K562 (cell line): ENCODE results near the gene NUBP2. TPM values are rescaled to one million over a fixed set of nuclear protein-coding genes. Genes with fewer than 3 reads are reported as not detected.

Experiments used
- ARID1B ChIP-seq: fragments of 450-650 bp; IDR thresholded peaks from 2 replicates; pipeline ENCODE4 v1.6.1; 2016; ENCODE audit warnings: antibody characterized with exemption, mild to moderate bottlenecking, inconsistent platforms
- CC2D1A ChIP-seq: fragments of 450-650 bp; IDR thresholded peaks from 2 replicates; pipeline ENCODE4 v1.6.1; 2017; ENCODE audit warnings: mild to moderate bottlenecking
- CREB1 ChIP-seq, 2 experiments: sonication (generic) in 1 of 2; formaldehyde crosslinking in 1 of 2; IDR thresholded peaks; 2 replicates each; pipeline versions ENCODE4 v1.6.1 to v1.8.0; 2012 to 2022; ENCODE audit warnings: inconsistent platforms in 1 of 2, mild to moderate bottlenecking in 1 of 2, missing genetic modification reagents in 1 of 2, moderate library complexity in 1 of 2
- CREM ChIP-seq: IDR thresholded peaks from 2 replicates; pipeline ENCODE4 v1.6.1; 2014; ENCODE audit warnings: antibody characterized with exemption, low read depth
- FOXJ3 ChIP-seq: sonication (generic); formaldehyde crosslinking; IDR thresholded peaks from 2 replicates; pipeline ENCODE4 v1.4.0; 2020; ENCODE audit warnings: mild to moderate bottlenecking, missing genetic modification reagents
- HDAC2 ChIP-seq: fragments of 450-650 bp; IDR thresholded peaks from 2 replicates; pipeline ENCODE4 v1.6.1; 2016; ENCODE audit warnings: mild to moderate bottlenecking
- HNRNPK ChIP-seq: fragments of 200-400 bp; formaldehyde crosslinking; IDR thresholded peaks from one replicate; pipeline ENCODE4 v1.6.1; 2018; ENCODE audit warnings: mild to moderate bottlenecking, low read depth, low read length; ENCODE audit not compliant: poor library complexity, severe bottlenecking
- IRF2 ChIP-seq: sonication (generic); formaldehyde crosslinking; IDR thresholded peaks from 2 replicates; pipeline ENCODE4 v1.8.1; 2022; ENCODE audit warnings: mild to moderate bottlenecking, missing genetic modification reagents
- KDM1A ChIP-seq, 2 experiments: fragments of 450-650 bp; IDR thresholded peaks; 2 replicates each; pipeline ENCODE4 v1.6.1; 2016; ENCODE audit warnings: mild to moderate bottlenecking in 2 of 2
- KLF1 ChIP-seq: fragments of 450-650 bp; IDR thresholded peaks from 2 replicates; pipeline ENCODE4 v1.6.1; 2016; ENCODE audit warnings: missing genetic modification characterization, missing compliant biosample characterization
- MAZ ChIP-seq, 2 experiments: fragments of 450-650 bp in 1 of 2; sonication (generic) in 1 of 2; formaldehyde crosslinking; IDR thresholded peaks in 1 of 2; conservative IDR thresholded peaks in 1 of 2; 2 replicates each; pipeline versions ENCODE4 v1.4.0 to v1.5.0; 2020; ENCODE audit warnings: mild to moderate bottlenecking in 1 of 2, missing genetic modification reagents in 1 of 2
- MYNN ChIP-seq, 2 experiments: sonication (generic); formaldehyde crosslinking in 1 of 2; IDR thresholded peaks; 2 replicates each; pipeline versions ENCODE4 v1.5.0 to v1.6.1; 2016 to 2020; ENCODE audit warnings: antibody characterized with exemption in 1 of 2, missing genetic modification reagents in 1 of 2
- RAD51 ChIP-seq: fragments of 450-650 bp; IDR thresholded peaks from 2 replicates; pipeline ENCODE4 v1.7.1; 2016; ENCODE audit warnings: low read depth, mild to moderate bottlenecking, borderline replicate concordance
- STAT5B ChIP-seq: fragments of 250-450 bp; sonication (Bioruptor Pico); IDR thresholded peaks from 2 replicates; pipeline ENCODE4 v1.8.0; 2021; ENCODE audit warnings: mild to moderate bottlenecking, inconsistent platforms
- TBL1XR1 ChIP-seq, 2 experiments: IDR thresholded peaks; 2 replicates each; pipeline ENCODE4 v1.6.1; 2012; ENCODE audit warnings: improper control_type of control experiment in 2 of 2, low read length in 2 of 2, mild to moderate bottlenecking in 1 of 2
- TRIM24 ChIP-seq, 2 experiments: fragments of 450-650 bp; IDR thresholded peaks; 2 replicates each; pipeline ENCODE4 v1.6.1; 2016
- ZEB2 ChIP-seq: fragments of 450-650 bp; IDR thresholded peaks from 2 replicates; pipeline ENCODE4 v1.6.1; 2016
- ZNF274 ChIP-seq: IDR thresholded peaks from 2 replicates; pipeline ENCODE4 v1.6.1; 2011; ENCODE audit warnings: low read depth, mild to moderate bottlenecking, low read length, moderate library complexity, borderline replicate concordance
- ZNF347 ChIP-seq: fragments of 450-650 bp; formaldehyde crosslinking; IDR thresholded peaks from 2 replicates; pipeline ENCODE4 v1.4.0; 2020; ENCODE audit warnings: low read depth, mild to moderate bottlenecking, moderate library complexity
- ZNF57 ChIP-seq: fragments of 450-650 bp; formaldehyde crosslinking; IDR thresholded peaks from 2 replicates; pipeline ENCODE4 v1.4.0; 2020; ENCODE audit warnings: mild to moderate bottlenecking, moderate library complexity
- ZNF696 ChIP-seq: fragments of 250-450 bp; sonication (Bioruptor Pico); conservative IDR thresholded peaks from 2 replicates; pipeline ENCODE4 v1.4.0; 2020; ENCODE audit warnings: mild to moderate bottlenecking, moderate library complexity
- ZNF75A ChIP-seq: fragments of 450-650 bp; formaldehyde crosslinking; IDR thresholded peaks from 2 replicates; pipeline ENCODE4 v1.4.0; 2020; ENCODE audit warnings: mild to moderate bottlenecking
- polyA plus RNA-seq, 8 experiments: library from polyadenylated mRNA; depleted of rRNA in 4 of 8; stranded (reverse) in 5 of 8; unstranded in 3 of 8; fragments of >200 nt; fragmentation: Nextera tagmentation in 2 of 8; fragmentation: Illumina TruSeq in 1 of 8; extraction: Ambion mirVana in 2 of 8; extraction: Trizol in 1 of 8; gene quantifications; 2 replicates each; pipeline versions ENCODE4 v1.2.1 to v1.2.3, GENCODE V29; 2011 to 2014; ENCODE audit warnings: inconsistent platforms in 1 of 8, missing spikeins in 1 of 8
- total RNA-seq, 7 experiments: library from RNA; depleted of rRNA in 6 of 7; stranded (reverse); fragments of >200 nt in 6 of 7; fragmentation: Illumina TruSeq in 2 of 7; extraction: Trizol in 2 of 7; gene quantifications; 2 replicates each; pipeline versions ENCODE4 v1.2.1 to v1.2.3, GENCODE V29; 2011 to 2021; ENCODE audit warnings: low replicate concordance in 1 of 7
- TF ChIP-seq, protein P1 (sequence below), 2 experiments: fragments of 150-350 bp in 1 of 2; IDR thresholded peaks; 2 replicates each; pipeline ENCODE4 v1.6.1; 2012 to 2016; ENCODE audit warnings: low read depth in 2 of 2, low read length in 2 of 2, mild to moderate bottlenecking in 1 of 2, moderate library complexity in 1 of 2
- TF ChIP-seq, protein P2 (sequence below): sonication (generic); IDR thresholded peaks from 2 replicates; pipeline ENCODE4 v1.6.1; 2016
- TF ChIP-seq, protein P3 (sequence below): fragments of 250-450 bp; sonication (Bioruptor Pico); IDR thresholded peaks from 2 replicates; pipeline ENCODE4 v1.8.0; 2021; ENCODE audit warnings: moderate library complexity, mild to moderate bottlenecking, inconsistent platforms

NUBP2 gene
- total and polyA plus RNA-seq, 9 of the 15 experiments (the other 6 are each of a cell fraction or from before 2014, with no cell fraction given) = 1.8 to 115 (median 24.0) TPM

DNA sequence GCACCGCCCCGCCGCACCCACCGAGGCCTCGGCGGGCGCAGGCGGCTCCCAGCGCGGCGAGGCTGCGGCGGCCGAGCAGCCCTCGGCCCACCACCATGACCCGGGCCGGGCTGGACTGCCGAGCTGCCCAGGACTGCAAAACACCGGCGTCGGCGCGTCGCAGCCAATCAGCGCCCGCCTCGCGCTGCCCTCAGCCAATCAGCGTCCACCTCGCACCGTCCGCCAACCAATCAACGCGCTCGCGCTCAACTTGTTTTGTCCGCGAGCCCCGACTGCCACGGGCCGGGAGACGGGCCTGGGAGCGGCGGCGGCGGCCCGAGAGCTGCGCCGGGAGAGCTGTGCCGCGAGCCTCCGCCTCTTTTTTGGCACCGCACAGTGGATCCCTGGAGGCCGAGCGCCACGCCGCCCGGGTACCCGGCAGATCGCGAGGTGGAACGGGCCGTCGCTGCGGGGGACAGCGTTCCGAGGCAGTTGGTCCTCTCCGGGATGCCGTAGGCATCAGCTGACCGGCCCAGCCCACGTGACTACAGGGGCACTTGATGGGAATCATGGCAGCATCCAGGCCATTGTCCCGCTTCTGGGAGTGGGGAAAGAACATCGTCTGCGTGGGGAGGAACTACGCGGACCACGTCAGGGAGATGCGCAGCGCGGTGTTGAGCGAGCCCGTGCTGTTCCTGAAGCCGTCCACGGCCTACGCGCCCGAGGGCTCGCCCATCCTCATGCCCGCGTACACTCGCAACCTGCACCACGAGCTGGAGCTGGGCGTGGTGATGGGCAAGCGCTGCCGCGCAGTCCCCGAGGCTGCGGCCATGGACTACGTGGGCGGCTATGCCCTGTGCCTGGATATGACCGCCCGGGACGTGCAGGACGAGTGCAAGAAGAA is 44.2 kb downstream of the NUBP2 start, which contains the start of the genes FAHD1 and HAGH (continued):
- TF ChIP-seq, protein P1, sequence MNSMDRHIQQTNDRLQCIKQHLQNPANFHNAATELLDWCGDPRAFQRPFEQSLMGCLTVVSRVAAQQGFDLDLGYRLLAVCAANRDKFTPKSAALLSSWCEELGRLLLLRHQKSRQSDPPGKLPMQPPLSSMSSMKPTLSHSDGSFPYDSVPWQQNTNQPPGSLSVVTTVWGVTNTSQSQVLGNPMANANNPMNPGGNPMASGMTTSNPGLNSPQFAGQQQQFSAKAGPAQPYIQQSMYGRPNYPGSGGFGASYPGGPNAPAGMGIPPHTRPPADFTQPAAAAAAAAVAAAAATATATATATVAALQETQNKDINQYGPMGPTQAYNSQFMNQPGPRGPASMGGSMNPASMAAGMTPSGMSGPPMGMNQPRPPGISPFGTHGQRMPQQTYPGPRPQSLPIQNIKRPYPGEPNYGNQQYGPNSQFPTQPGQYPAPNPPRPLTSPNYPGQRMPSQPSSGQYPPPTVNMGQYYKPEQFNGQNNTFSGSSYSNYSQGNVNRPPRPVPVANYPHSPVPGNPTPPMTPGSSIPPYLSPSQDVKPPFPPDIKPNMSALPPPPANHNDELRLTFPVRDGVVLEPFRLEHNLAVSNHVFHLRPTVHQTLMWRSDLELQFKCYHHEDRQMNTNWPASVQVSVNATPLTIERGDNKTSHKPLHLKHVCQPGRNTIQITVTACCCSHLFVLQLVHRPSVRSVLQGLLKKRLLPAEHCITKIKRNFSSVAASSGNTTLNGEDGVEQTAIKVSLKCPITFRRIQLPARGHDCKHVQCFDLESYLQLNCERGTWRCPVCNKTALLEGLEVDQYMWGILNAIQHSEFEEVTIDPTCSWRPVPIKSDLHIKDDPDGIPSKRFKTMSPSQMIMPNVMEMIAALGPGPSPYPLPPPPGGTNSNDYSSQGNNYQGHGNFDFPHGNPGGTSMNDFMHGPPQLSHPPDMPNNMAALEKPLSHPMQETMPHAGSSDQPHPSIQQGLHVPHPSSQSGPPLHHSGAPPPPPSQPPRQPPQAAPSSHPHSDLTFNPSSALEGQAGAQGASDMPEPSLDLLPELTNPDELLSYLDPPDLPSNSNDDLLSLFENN (IDR thresholded peaks at IDR 0.05; ENCODE audit: low read depth in 2 of 2, low read length in 2 of 2) = no peak
- TF ChIP-seq MYNN (IDR thresholded peaks at IDR 0.05) (no peak; the same call in none of the 2 replicates), MYNN (CRISPR knock-in tag; IDR thresholded peaks at IDR 0.05) (no peak), IRF2 (CRISPR knock-in tag) (no peak), RAD51 (peak; percentile 99), MAZ (CRISPR knock-in tag; conservative IDR thresholded peaks at IDR 0.05 in 1 of 2, IDR thresholded peaks at IDR 0.05 in 1 of 2) (peak; percentile 67 to 76), ZNF696 (CRISPR knock-in tag) (no peak), CC2D1A (no peak; the same call in 1 of the 2 replicates), ZNF75A (CRISPR knock-in tag) (peak; percentile 51; the same call in 1 of the 2 replicates), STAT5B (CRISPR knock-in tag) (no peak), ZNF347 (no peak), ZEB2 (peak; percentile 60; the same call in 1 of the 2 replicates), CREM (peak; percentile 59), TRIM24 (IDR thresholded peaks at IDR 0.05) (peak in 1 of 2 experiments; percentile 89; a peak in 2 of 4 replicates), HNRNPK (no peak), KLF1 (tag) (no peak), ZNF57 (CRISPR knock-in tag) (no peak), HDAC2 (peak; percentile 96), KDM1A (IDR thresholded peaks at IDR 0.05) (peak in 1 of 2 experiments; percentile 42; a peak in 1 of 4 replicates), ZNF274 (no peak), FOXJ3 (CRISPR knock-in tag) (no peak), ARID1B (no peak), CREB1 (IDR thresholded peaks at IDR 0.05) (peak; percentile 44), CREB1 (CRISPR knock-in tag; IDR thresholded peaks at IDR 0.05) (peak; percentile 83), TBL1XR1 (IDR thresholded peaks at IDR 0.05; ENCODE audit: low read length in 2 of 2) (0 out of 4 replicates have a peak, but pooled peaks of 1 of the 2 experiments have one; percentile 36)
- TF ChIP-seq, protein P2, sequence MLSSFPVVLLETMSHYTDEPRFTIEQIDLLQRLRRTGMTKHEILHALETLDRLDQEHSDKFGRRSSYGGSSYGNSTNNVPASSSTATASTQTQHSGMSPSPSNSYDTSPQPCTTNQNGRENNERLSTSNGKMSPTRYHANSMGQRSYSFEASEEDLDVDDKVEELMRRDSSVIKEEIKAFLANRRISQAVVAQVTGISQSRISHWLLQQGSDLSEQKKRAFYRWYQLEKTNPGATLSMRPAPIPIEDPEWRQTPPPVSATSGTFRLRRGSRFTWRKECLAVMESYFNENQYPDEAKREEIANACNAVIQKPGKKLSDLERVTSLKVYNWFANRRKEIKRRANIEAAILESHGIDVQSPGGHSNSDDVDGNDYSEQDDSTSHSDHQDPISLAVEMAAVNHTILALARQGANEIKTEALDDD = no peak
- TF ChIP-seq, protein P3, sequence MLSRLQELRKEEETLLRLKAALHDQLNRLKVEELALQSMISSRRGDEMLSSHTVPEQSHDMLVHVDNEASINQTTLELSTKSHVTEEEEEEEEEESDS = no peak
